ENCODE results near the gene HORMAD2.

HORMAD2 gene

DNA sequence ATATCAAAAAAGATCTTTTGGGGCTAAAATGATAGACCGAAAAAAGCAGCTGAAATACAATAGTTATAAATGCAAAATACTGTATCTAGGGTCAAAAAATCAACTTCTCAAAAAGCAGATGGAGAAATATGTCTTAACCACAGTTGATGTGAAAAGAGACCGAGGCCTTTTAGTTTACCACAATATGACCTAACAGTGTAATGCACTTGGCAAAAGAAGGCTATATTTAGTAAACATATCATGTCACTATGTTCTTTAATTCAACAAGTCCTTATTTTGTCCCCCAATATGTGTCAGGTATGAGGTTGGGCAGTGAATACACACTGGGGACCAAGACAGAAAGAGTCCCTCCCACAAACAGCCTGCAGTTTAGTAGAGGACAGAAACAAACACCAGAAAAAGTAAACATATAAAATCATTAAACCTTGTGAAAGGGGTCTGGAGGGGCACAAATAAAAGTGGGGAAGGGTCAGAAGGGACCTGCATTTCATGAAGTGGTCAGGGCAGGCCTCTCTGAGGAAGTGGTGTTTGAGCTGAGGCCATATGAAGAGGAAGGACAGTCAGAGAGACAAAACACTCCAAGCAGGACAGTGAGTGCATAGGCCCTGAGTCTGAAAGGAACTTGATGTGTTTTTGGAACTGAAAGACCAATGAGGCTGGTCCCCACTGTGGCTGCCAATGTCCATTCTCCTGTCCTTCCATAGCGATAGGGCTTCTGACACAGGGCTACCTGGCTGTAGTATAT is 112.9 kb downstream of the HORMAD2 start:
- TF ChIP-seq PRDM1 (tag by site-specific recombination; IDR thresholded peaks at IDR 0.05) (no peak), ZNF792 (tag by site-specific recombination; IDR thresholded peaks at IDR 0.05) (no peak), ZNF624 (tag by site-specific recombination; IDR thresholded peaks at IDR 0.05) (no peak), ZNF280C (tag by site-specific recombination; IDR thresholded peaks at IDR 0.05) (no peak), ZNF776 (tag by site-specific recombination; IDR thresholded peaks at IDR 0.05; ENCODE audit: borderline replicate concordance) (no peak), GLI2 (tag by site-specific recombination; IDR thresholded peaks at IDR 0.05; ENCODE audit: borderline replicate concordance, low read depth) (no peak), MEIS1 (CRISPR knock-in tag; IDR thresholded peaks at IDR 0.05; ENCODE audit: borderline replicate concordance) (no peak), ZBTB21 (tag by site-specific recombination; IDR thresholded peaks at IDR 0.05) (no peak), REPIN1 (tag by site-specific recombination; IDR thresholded peaks at IDR 0.05; ENCODE audit: low read depth) (no peak), SCRT1 (tag by site-specific recombination; IDR thresholded peaks at IDR 0.05; ENCODE audit: borderline replicate concordance) (no peak), ZNF248 (tag by site-specific recombination; IDR thresholded peaks at IDR 0.05) (no peak), ZNF292 (tag by site-specific recombination; IDR thresholded peaks at IDR 0.05; ENCODE audit: borderline replicate concordance, low read depth) (no peak), BCL6B (tag by site-specific recombination; IDR thresholded peaks at IDR 0.05) (no peak), ZNF626 (tag by site-specific recombination; IDR thresholded peaks at IDR 0.05) (no peak), ZNF561 (tag by site-specific recombination; IDR thresholded peaks at IDR 0.05; ENCODE audit: borderline replicate concordance) (no peak), ZNF146 (tag by site-specific recombination; IDR thresholded peaks at IDR 0.05) (no peak)
- TF ChIP-seq, protein P1, sequence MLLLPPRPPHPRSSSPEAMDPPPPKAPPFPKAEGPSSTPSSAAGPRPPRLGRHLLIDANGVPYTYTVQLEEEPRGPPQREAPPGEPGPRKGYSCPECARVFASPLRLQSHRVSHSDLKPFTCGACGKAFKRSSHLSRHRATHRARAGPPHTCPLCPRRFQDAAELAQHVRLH (tag by site-specific recombination; IDR thresholded peaks at IDR 0.05) = no peak
- TF ChIP-seq, protein P2, sequence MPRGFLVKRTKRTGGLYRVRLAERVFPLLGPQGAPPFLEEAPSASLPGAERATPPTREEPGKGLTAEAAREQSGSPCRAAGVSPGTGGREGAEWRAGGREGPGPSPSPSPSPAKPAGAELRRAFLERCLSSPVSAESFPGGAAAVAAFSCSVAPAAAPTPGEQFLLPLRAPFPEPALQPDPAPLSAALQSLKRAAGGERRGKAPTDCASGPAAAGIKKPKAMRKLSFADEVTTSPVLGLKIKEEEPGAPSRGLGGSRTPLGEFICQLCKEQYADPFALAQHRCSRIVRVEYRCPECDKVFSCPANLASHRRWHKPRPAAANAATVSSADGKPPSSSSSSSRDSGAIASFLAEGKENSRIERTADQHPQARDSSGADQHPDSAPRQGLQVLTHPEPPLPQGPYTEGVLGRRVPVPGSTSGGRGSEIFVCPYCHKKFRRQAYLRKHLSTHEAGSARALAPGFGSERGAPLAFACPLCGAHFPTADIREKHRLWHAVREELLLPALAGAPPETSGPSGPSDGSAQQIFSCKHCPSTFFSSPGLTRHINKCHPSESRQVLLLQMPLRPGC (tag by site-specific recombination; IDR thresholded peaks at IDR 0.05) = no peak
- TF ChIP-seq, protein P3, sequence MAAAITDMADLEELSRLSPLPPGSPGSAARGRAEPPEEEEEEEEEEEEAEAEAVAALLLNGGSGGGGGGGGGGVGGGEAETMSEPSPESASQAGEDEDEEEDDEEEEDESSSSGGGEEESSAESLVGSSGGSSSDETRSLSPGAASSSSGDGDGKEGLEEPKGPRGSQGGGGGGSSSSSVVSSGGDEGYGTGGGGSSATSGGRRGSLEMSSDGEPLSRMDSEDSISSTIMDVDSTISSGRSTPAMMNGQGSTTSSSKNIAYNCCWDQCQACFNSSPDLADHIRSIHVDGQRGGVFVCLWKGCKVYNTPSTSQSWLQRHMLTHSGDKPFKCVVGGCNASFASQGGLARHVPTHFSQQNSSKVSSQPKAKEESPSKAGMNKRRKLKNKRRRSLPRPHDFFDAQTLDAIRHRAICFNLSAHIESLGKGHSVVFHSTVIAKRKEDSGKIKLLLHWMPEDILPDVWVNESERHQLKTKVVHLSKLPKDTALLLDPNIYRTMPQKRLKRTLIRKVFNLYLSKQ (tag by site-specific recombination; IDR thresholded peaks at IDR 0.05; ENCODE audit: borderline replicate concordance) = no peak
- TF ChIP-seq, protein P4, sequence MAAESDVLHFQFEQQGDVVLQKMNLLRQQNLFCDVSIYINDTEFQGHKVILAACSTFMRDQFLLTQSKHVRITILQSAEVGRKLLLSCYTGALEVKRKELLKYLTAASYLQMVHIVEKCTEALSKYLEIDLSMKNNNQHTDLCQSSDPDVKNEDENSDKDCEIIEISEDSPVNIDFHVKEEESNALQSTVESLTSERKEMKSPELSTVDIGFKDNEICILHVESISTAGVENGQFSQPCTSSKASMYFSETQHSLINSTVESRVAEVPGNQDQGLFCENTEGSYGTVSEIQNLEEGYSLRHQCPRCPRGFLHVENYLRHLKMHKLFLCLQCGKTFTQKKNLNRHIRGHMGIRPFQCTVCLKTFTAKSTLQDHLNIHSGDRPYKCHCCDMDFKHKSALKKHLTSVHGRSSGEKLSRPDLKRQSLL (tag by site-specific recombination; IDR thresholded peaks at IDR 0.05) = no peak
- ChIA-PET POLR2A (no interaction called here), CTCF (no interaction called here)
- Histone ChIP-seq H3K27ac (ENCODE audit: extremely low read depth, low read depth, low read length) (no peak overlapping the region), H3K9me3 (ENCODE audit: control insufficient read depth, insufficient read depth, low read depth, low read length) (no peaks in the 10 kb centered on the region), H3K4me1 (ENCODE audit: control insufficient read depth, insufficient read depth, low read length) (peaks cover 21% of the 10 kb centered on the region), H3K4me3 (ENCODE audit: low read depth, low read length) (no peak overlapping the region), H3K36me3 (ENCODE audit: control insufficient read depth in 2 of 2, insufficient read depth in 1 of 2, low read length in 2 of 2) (no peaks in the 10 kb centered on the region)
